Fibroblast of villous mesenchyme (primary cell): ENCODE measurements around the gene PRAMEF12. TPM values are rescaled to one million over a fixed set of nuclear protein-coding genes. Genes with fewer than 3 reads are reported as not detected.

Experiments
- DNase-seq: peaks from one replicate; pipeline ENCODE4 v3.0.0-alpha.2; 2010; ENCODE audit warnings: low read depth
- H3K4me3 ChIP-seq: 2 replicates; pipeline ENCODE4 v1.5.1; 2011; ENCODE audit warnings: low read depth, mild to moderate bottlenecking, low read length
- CTCF ChIP-seq: IDR thresholded peaks from 2 replicates; pipeline ENCODE4 v1.5.1; 2012; ENCODE audit warnings: low read depth, mild to moderate bottlenecking, low read length; ENCODE audit not compliant: insufficient read depth
- total RNA-seq: library from RNA; depleted of rRNA; stranded (reverse); fragments of >200 nt; gene quantifications from 2 replicates; pipeline ENCODE4 v1.2.3, GENCODE V29; 2012

Gene PRAMEF12
- total RNA-seq, 1 donor, result under 0.01 TPM

GRCh38 chr1:12741946-12742345, 31.6 kb upstream of the PRAMEF12 start:
- no peak overlapping the region for H3K4me3 ChIP-seq
- DNase-seq, result no peak
- TF ChIP-seq CTCF, result no peak

DNA sequence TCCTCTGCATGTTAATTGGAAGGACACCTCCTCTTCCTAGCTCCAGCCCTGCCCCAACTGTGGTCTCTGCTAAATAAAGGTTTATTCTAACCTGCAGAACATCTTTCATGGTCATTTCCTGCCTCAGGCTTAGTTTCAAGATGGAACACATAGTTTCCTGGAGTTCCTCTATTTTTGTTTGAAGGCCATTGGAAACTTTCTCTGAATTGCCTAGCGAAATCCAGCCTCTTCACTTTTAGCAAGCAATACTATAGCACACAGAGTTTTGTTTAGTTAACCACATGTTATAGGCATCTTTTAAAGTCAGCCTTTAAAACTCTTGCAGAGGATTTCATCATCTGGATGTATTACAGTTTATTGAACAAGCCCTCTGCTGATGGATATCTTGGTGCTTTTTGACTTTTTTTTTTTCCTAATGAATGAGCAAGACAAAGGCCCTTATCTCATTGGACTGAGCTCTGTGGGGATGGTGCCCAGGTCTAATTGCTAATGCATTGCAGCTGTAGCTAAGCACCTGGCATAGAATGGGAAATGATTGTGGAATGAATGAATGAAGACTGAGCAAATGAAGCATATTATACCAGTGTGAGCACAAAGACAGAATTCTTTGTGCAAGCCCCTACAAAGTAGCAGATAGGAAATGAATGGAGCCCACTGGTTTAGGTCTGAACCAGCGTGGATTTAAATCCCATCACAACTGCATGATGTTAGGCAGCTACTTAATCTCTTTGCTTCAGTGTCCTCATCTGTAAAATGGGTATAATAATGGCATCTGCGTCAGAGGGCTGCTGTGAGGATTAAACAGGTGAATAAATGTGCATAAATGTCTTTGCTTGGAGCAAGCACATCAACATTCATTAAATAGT, 28.2 kb upstream of the PRAMEF12 start:
- H3K4me3 ChIP-seq, result no peak overlapping the region
- DNase-seq, result peak; percentile 3
- TF ChIP-seq CTCF, result no peak

DNA sequence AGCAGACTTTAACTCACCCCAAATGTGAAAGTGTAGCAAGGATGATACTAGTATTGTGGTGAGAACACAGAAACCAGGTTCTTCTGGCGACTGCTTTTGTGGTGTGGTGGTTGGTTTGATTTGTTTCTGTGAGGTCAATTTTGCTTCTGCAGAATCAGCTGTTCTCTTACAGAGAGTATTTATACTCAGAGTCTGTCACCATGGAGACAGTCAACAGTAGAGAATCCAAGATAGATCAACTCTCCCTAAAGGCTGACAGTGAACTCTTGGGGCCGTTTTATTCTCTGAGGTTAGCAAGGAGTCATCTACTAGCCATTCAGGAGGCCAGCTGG, 27.6 kb upstream of the PRAMEF12 start, which contains the start of gene CFAP107:
Gene CFAP107, plus strand, starts transcription at position 209 of the 332 bp plus-strand sequence. CDS start 231 bp downstream, outside the sequence.
- H3K4me3 ChIP-seq, result no peak within 1 kb of the TSS
- peak; percentile 3 for DNase-seq
- TF ChIP-seq CTCF, result no peak

- TF ChIP-seq CTCF, result no peak
- DNase-seq, result no peak
- no peak overlapping the region for H3K4me3 ChIP-seq
Measured at GRCh38 chr1:12748778-12749355, 24.7 kb upstream of the PRAMEF12 start.

DNA sequence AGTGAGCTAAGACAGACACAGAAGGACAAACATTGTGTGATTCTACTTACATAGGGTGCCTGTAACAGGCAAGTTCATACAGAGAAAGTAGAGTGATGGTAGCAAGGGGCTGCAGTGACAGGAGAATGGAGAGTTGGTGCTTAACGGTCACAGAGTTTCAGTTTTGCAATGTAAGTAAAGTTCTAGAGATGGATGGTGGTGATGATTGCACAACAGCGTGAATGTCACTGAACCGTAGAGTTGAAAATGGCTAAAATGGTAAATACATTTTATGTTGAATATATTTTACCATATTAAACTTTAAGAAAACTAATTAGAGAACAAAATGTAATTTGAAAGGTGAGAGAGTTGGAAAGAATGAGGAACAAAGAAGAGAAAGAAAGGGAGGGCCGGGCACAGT, 18.8 kb upstream of the PRAMEF12 start:
- no peak for TF ChIP-seq CTCF
- H3K4me3 ChIP-seq, result no peak overlapping the region
- DNase-seq, result no peak

DNA sequence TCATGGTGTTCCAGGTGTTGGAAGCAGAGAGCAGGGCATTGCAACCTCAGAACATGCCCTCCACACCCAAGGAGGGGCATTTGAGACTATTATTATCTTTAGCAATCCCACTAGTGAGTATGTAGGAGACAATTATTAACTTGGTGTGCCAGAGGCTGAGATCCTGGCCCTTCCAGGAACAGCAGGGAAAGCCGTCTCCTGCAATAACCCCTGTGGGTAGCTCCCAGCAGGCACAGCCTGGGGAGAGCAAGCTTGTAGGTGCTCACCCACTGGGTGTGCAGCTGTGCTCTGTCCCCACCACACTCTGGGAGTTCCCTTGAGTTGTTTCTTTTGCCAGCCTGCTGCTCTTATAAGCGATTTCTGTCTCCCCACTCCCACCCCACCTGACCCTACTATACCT, 17.3 kb upstream of the PRAMEF12 start:
- no peak for TF ChIP-seq CTCF
- DNase-seq, result no peak
- no peak overlapping the region for H3K4me3 ChIP-seq
